Naive thymus-derived CD8-positive, alpha-beta T cell (primary cell): ENCODE measurements around the gene CDH23. TPM values are rescaled to one million over a fixed set of nuclear protein-coding genes. Genes with fewer than 3 reads are reported as not detected.

Experiments
- ATAC-seq, 2 donors: fragments of 150-1000 bp; cut with Tn5 transposase in 1 of 2; sonication (Bioruptor Pico), chemical (Tn5 transposase) in 1 of 2; 1 replicate in 1 of 2; 2 replicates in 1 of 2; pipeline ENCODE4 v1.10.0; 2021; ENCODE audit warnings: mild to moderate bottlenecking in 2 of 2, moderate library complexity in 2 of 2
- POLR2A ChIA-PET: fragments of 350-600 bp; sonication (Branson Sonifier 250); formaldehyde crosslinking; loops from one replicate; lab custom pipeline; 2021; ENCODE audit warnings: antibody characterized with exemption; lab: Charles Lee
- DNase-seq, 10 donors: peaks; one replicate each; pipeline versions ENCODE4 v3.0.0 to v3.0.0-alpha.2; 2020 to 2022
- H3K27ac Mint-ChIP-seq, 10 donors: one replicate each; pipeline ENCODE4 v1.8.0; 2020 to 2022; ENCODE audit warnings: mild to moderate bottlenecking in 10 of 10, mixed read lengths in 10 of 10, moderate library complexity in 4 of 10, inconsistent platforms in 1 of 10
- H3K27me3 Mint-ChIP-seq, 5 donors: one replicate each; pipeline ENCODE4 v1.8.0; 2021 to 2022; ENCODE audit warnings: mixed read lengths in 5 of 5
- H3K36me3 Mint-ChIP-seq, 3 donors: one replicate each; pipeline ENCODE4 v1.8.0; 2020 to 2022; ENCODE audit warnings: mixed read lengths in 3 of 3, mild to moderate bottlenecking in 2 of 3, inconsistent platforms in 1 of 3
- H3K4me1 Mint-ChIP-seq, 4 donors: one replicate each; pipeline ENCODE4 v1.8.0; 2021 to 2022; ENCODE audit warnings: mixed read lengths in 4 of 4
- H3K4me3 Mint-ChIP-seq, 10 donors: one replicate each; pipeline ENCODE4 v1.8.0; 2020 to 2022; ENCODE audit warnings: mild to moderate bottlenecking in 10 of 10, mixed read lengths in 10 of 10, moderate library complexity in 6 of 10, inconsistent platforms in 1 of 10
- H3K9me3 Mint-ChIP-seq, 9 donors: one replicate each; pipeline ENCODE4 v1.8.0; 2020 to 2022; ENCODE audit warnings: mixed read lengths in 9 of 9, mild to moderate bottlenecking in 3 of 9, inconsistent platforms in 1 of 9, moderate library complexity in 1 of 9
- polyA plus RNA-seq, 3 donors: library from polyadenylated mRNA; unstranded; fragments of 300-500 nt; fragmentation: Illumina TruSeq; gene quantifications; one replicate each; pipeline ENCODE4 v1.2.3, GENCODE V29; 2021
- total RNA-seq, 8 experiments: library from RNA in 2 of 8; stranded (reverse) in 2 of 8; gene quantifications; one replicate each; pipeline ENCODE4 v1.2.3 and lab custom pipeline; 2021 to 2026

Gene CDH23
- total and polyA plus RNA-seq, 5 experiments from 2014 or later: 0.82 to 10.2 (median 3.8) TPM

DNA sequence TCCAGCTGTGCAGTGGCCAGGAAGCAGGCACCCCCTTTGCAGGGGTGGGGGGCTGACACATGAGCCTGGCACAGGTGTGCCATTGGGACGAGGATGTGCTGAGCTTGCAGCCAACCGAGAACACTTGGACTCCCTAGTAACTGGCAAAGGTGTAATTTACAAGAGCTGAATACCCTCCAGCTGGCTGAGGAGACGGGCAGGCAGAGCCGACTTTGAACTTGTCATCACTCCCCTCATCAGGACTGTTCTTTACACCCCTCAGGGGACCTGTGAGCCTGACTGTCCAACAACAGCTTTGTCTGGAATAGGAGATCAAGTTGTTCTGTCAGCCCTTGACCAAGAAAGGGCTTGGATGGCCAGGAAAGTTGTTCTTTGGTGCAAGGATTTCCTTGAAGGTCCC is 61.2 kb downstream of the CDH23 start:
- POLR2A ChIA-PET: no interaction called here
- no peaks in the 10 kb centered on the region for H3K4me1 Mint-ChIP-seq
- H3K27me3 Mint-ChIP-seq: peaks cover 0 to 4% (median 0%) of the 10 kb centered on the region in 5 donors
- H3K36me3 Mint-ChIP-seq: no peaks in the 10 kb centered on the region
- DNase-seq (no peak), ATAC-seq (no peak)
- no peak overlapping the region for H3K4me3 Mint-ChIP-seq
- H3K9me3 Mint-ChIP-seq: no peaks in the 10 kb centered on the region
- no peak overlapping the region for H3K27ac Mint-ChIP-seq

- Mint-ChIP-seq H3K4me3 (no peak overlapping the region), H3K36me3 (no peaks in the 10 kb centered on the region), H3K27ac (no peak overlapping the region), H3K9me3 (no peaks in the 10 kb centered on the region), H3K4me1 (no peaks in the 10 kb centered on the region), H3K27me3 (peaks cover 0 to 4% (median 0%) of the 10 kb centered on the region in 5 donors)
- ATAC-seq (no peak), DNase-seq (no peak)
- POLR2A ChIA-PET: no interaction called here
Measured at GRCh38 chr10:71458387-71458786, 61.7 kb downstream of the CDH23 start.

- ATAC-seq: no peak
- POLR2A ChIA-PET: no interaction called here
- Mint-ChIP-seq H3K9me3 (no peaks in the 10 kb centered on the region), H3K27ac (no peak overlapping the region), H3K4me3 (no peak overlapping the region), H3K27me3 (peaks cover 0 to 4% (median 0%) of the 10 kb centered on the region in 5 donors), H3K36me3 (no peaks in the 10 kb centered on the region), H3K4me1 (no peaks in the 10 kb centered on the region)
- DNase-seq: no peak
Measured at GRCh38 chr10:71459513-71459912, 62.8 kb downstream of the CDH23 start.

- Mint-ChIP-seq H3K4me3 (no peak overlapping the region), H3K27me3 (peaks cover 0 to 4% (median 0%) of the 10 kb centered on the region in 5 donors), H3K36me3 (no peaks in the 10 kb centered on the region), H3K4me1 (no peaks in the 10 kb centered on the region), H3K27ac (no peak overlapping the region), H3K9me3 (no peaks in the 10 kb centered on the region)
- ATAC-seq (no peak), DNase-seq (no peak)
- POLR2A ChIA-PET: no interaction called here
Measured at GRCh38 chr10:71460615-71461014, 63.9 kb downstream of the CDH23 start.

- no peak overlapping the region for H3K27ac Mint-ChIP-seq
- POLR2A ChIA-PET: no interaction called here
- no peak overlapping the region for H3K4me3 Mint-ChIP-seq
- H3K36me3 Mint-ChIP-seq: no peaks in the 10 kb centered on the region
- H3K4me1 Mint-ChIP-seq: no peaks in the 10 kb centered on the region
- H3K9me3 Mint-ChIP-seq: no peaks in the 10 kb centered on the region
- ATAC-seq (no peak), DNase-seq (no peak)
- H3K27me3 Mint-ChIP-seq: peaks cover 0 to 2% (median 0%) of the 10 kb centered on the region in 5 donors
Measured at GRCh38 chr10:71461457-71461856, 64.7 kb downstream of the CDH23 start.

DNA sequence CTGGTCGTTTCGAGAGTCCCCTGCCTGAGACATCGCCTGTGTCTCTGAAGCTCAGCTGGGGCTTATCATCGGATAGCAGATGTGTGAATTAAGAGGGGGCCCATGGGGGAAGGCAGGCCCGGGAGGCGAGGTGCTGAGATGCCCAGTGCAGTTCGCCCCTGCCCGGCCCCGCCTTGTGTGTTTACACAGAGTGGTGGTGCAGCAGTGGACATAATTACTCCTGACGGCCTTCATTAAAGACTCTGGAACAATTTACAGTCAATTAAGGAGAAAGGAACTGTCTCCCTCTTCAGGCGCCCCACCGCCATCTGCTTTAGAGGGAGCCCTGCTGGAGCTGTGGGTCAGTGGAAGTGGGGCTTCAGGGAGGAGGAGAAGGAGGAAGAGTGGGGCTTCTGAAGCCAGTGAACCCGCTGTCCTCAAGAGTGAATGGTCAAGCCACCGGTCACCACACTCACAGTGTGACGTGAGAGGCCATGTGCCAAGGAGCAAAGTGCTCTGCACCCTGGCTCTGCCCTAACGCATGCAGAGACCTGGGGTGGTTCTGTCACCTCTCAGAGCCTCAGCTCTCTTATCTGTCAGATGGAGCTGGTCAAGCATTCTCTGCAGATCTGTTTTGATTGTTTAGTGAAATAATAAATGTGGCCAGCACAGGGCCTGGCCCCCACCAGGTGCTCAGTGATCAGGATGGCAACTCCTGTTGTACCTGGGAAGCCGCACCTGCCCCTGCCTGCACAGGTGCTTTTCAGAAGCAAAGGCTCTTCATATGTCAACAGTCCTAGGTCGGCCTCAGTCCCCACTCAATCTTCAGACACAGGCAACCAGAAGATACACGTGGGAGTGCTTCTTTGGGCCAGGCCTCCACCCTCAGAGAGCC is 65.6 kb downstream of the CDH23 start:
- Mint-ChIP-seq H3K27ac (no peak overlapping the region), H3K4me1 (no peaks in the 10 kb centered on the region), H3K4me3 (no peak overlapping the region), H3K9me3 (no peaks in the 10 kb centered on the region), H3K27me3 (peaks cover 0 to 2% (median 0%) of the 10 kb centered on the region in 5 donors), H3K36me3 (no peaks in the 10 kb centered on the region)
- POLR2A ChIA-PET: no interaction called here
- DNase-seq: no peak
- ATAC-seq: no peak

DNA sequence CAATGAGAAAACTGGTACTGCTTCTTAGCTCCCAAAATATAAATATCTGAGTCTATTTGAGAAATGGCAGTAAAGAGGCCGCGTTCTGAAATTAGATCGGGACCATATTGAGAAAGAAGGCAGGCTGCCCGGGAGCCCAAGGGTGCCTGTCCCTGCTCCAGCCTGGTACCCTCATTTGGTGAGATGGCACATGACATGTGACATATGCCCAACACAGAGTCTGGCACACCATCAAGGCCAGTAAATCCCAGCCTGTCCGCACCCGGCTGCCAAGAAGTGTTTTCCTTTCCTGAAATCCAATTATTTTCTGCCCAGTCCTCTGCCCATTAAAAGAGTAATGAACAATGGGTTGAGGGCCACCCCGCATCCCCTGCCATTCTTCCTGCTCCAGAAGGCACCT is 66.4 kb downstream of the CDH23 start:
- DNase-seq (no peak), ATAC-seq (no peak)
- Mint-ChIP-seq H3K9me3 (no peaks in the 10 kb centered on the region), H3K27me3 (peaks cover 0 to 2% (median 0%) of the 10 kb centered on the region in 5 donors), H3K4me3 (no peak overlapping the region), H3K27ac (no peak overlapping the region), H3K36me3 (no peaks in the 10 kb centered on the region), H3K4me1 (no peaks in the 10 kb centered on the region)
- POLR2A ChIA-PET: no interaction called here

DNA sequence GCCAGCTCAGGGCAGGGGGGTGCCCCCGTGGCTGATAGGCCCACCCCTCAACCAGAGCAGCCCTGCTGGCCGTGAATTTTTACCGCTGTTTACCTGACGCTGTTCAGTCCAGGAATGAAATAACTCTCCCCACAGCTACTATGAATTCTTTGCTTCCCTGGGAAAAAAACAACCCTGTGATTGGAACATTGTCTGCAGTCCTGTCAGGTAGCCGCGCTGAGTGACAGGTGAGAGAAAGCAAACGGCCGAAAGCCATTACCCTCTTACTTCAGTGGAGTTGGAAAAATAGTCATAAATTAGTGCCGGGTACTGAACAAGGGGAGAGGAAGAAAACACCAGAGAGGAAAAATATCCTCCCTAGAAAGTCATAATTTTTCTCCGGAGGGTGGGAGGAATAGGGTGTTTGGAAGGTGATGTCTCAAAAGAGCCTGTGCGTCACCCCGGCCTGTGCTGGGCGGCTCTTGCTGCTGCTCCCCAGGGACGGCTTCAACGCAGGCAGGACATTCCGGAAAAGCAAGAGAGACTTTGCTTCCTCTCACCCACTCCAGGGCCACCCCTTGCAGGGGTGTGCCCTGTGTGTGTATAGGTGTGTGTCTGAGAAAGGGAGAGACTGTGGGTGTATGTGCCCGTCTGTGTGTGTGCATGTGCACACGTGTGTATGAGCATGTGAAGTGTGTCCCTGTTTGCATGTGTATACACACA is 69.0 kb downstream of the CDH23 start:
- no peaks in the 10 kb centered on the region for H3K36me3 Mint-ChIP-seq
- peaks cover 0 to 2% (median 0%) of the 10 kb centered on the region in 5 donors for H3K27me3 Mint-ChIP-seq
- H3K4me1 Mint-ChIP-seq: no peaks in the 10 kb centered on the region
- H3K9me3 Mint-ChIP-seq: no peaks in the 10 kb centered on the region
- no peak overlapping the region for H3K4me3 Mint-ChIP-seq
- POLR2A ChIA-PET: no interaction called here
- ATAC-seq (no peak), DNase-seq (no peak)
- no peak overlapping the region for H3K27ac Mint-ChIP-seq

GRCh38 chr10:71466330-71466729 is 69.6 kb downstream of the CDH23 start:
- POLR2A ChIA-PET: no interaction called here

GRCh38 chr10:71467161-71467560 is 70.4 kb downstream of the CDH23 start:
- no peaks in the 10 kb centered on the region for H3K4me1 Mint-ChIP-seq
- no peaks in the 10 kb centered on the region for H3K36me3 Mint-ChIP-seq
- H3K4me3 Mint-ChIP-seq: no peak overlapping the region
- no peaks in the 10 kb centered on the region for H3K9me3 Mint-ChIP-seq
- POLR2A ChIA-PET: no interaction called here
- no peak overlapping the region for H3K27ac Mint-ChIP-seq
- ATAC-seq: no peak
- peaks cover 0 to 6% (median 0%) of the 10 kb centered on the region in 5 donors for H3K27me3 Mint-ChIP-seq
- DNase-seq: no peak

More at GRCh38 chr10:71466330-71466729, 69.6 kb downstream of the CDH23 start:
- H3K36me3 Mint-ChIP-seq: no peaks in the 10 kb centered on the region
- no peaks in the 10 kb centered on the region for H3K4me1 Mint-ChIP-seq
- ATAC-seq: no peak
- no peak for DNase-seq
- no peak overlapping the region for H3K27ac Mint-ChIP-seq
- no peak overlapping the region for H3K4me3 Mint-ChIP-seq
- no peaks in the 10 kb centered on the region for H3K9me3 Mint-ChIP-seq
- peaks cover 0 to 2% (median 0%) of the 10 kb centered on the region in 5 donors for H3K27me3 Mint-ChIP-seq

- POLR2A ChIA-PET: no interaction called here
- H3K36me3 Mint-ChIP-seq: no peaks in the 10 kb centered on the region
- no peak for DNase-seq
- H3K4me3 Mint-ChIP-seq: no peak overlapping the region
- H3K27ac Mint-ChIP-seq: no peak overlapping the region
- H3K4me1 Mint-ChIP-seq: no peaks in the 10 kb centered on the region
- H3K27me3 Mint-ChIP-seq: peaks cover 0 to 10% (median 0%) of the 10 kb centered on the region in 5 donors
- ATAC-seq: no peak
- no peaks in the 10 kb centered on the region for H3K9me3 Mint-ChIP-seq
Measured at GRCh38 chr10:71467569-71468362, 71.0 kb downstream of the CDH23 start.

- no peak overlapping the region for H3K4me3 Mint-ChIP-seq
- H3K27ac Mint-ChIP-seq: no peak overlapping the region
- peaks cover 0 to 10% (median 0%) of the 10 kb centered on the region in 5 donors for H3K27me3 Mint-ChIP-seq
- H3K36me3 Mint-ChIP-seq: no peaks in the 10 kb centered on the region
- H3K4me1 Mint-ChIP-seq: no peaks in the 10 kb centered on the region
- POLR2A ChIA-PET: no interaction called here
- no peak for ATAC-seq
- no peak for DNase-seq
- no peaks in the 10 kb centered on the region for H3K9me3 Mint-ChIP-seq
Measured at GRCh38 chr10:71468363-71469094, 71.8 kb downstream of the CDH23 start.
